H9 (cell line): ENCODE data around the gene C10orf105. TPM values are rescaled to one million over a fixed set of nuclear protein-coding genes. Genes with fewer than 3 reads are reported as not detected.

Experiments
- DNase-seq: peaks from one replicate; pipeline ENCODE4 v3.0.0-alpha.2; 2017
- H2AFZ ChIP-seq: one replicate; pipeline ENCODE4 v1.6.1; 2013; ENCODE audit warnings: mild to moderate bottlenecking, low read length, control low read depth, moderate library complexity
- H2AK5ac ChIP-seq: 2 replicates; pipeline ENCODE4 v1.6.1; 2013; ENCODE audit warnings: low read length, control low read depth, mixed read lengths; ENCODE audit not compliant: insufficient read length
- H2BK120ac ChIP-seq: one replicate; pipeline ENCODE4 v1.6.1; 2013; ENCODE audit warnings: low read depth, mild to moderate bottlenecking, low read length, control low read depth, inconsistent platforms; ENCODE audit not compliant: poor library complexity, severe bottlenecking
- H2BK12ac ChIP-seq: 2 replicates; pipeline ENCODE4 v1.6.1; 2013; ENCODE audit warnings: low read length, control low read depth, mixed read lengths, low read depth; ENCODE audit not compliant: insufficient read length
- H2BK15ac ChIP-seq: 2 replicates; pipeline ENCODE4 v1.6.1; 2013; ENCODE audit warnings: low read depth, low read length, control low read depth
- H2BK20ac ChIP-seq: one replicate; pipeline ENCODE4 v1.6.1; 2013; ENCODE audit warnings: low read depth, mild to moderate bottlenecking, low read length, control low read depth, inconsistent platforms; ENCODE audit not compliant: poor library complexity, severe bottlenecking
- H2BK5ac ChIP-seq: 2 replicates; pipeline ENCODE4 v1.6.1; 2013; ENCODE audit warnings: low read length, control low read depth, mixed read lengths; ENCODE audit not compliant: insufficient read length
- H3K14ac ChIP-seq: 2 replicates; pipeline ENCODE4 v1.6.1; 2013; ENCODE audit warnings: low read length, control low read depth; ENCODE audit not compliant: insufficient read depth
- H3K18ac ChIP-seq: 2 replicates; pipeline ENCODE4 v1.6.1; 2013; ENCODE audit warnings: low read depth, mild to moderate bottlenecking, mixed read lengths, low read length, control low read depth; ENCODE audit not compliant: insufficient read length
- H3K23ac ChIP-seq: 2 replicates; pipeline ENCODE4 v1.6.1; 2013; ENCODE audit warnings: low read length, control low read depth, mixed read lengths, low read depth; ENCODE audit not compliant: insufficient read length
- H3K23me2 ChIP-seq: 2 replicates; pipeline ENCODE4 v1.6.1; 2013; ENCODE audit warnings: low read depth, mild to moderate bottlenecking, mixed read lengths, low read length, control low read depth; ENCODE audit not compliant: insufficient read length, poor library complexity, severe bottlenecking
- H3K27ac ChIP-seq: 2 replicates; pipeline ENCODE4 v1.5.1; 2013; ENCODE audit warnings: low read length, control low read depth, mixed read lengths, low read depth; ENCODE audit not compliant: insufficient read length
- H3K27me3 ChIP-seq: 2 replicates; pipeline ENCODE4 v1.6.1; 2013; ENCODE audit warnings: low read length, control low read depth, inconsistent platforms; ENCODE audit not compliant: insufficient read depth
- H3K4ac ChIP-seq: 2 replicates; pipeline ENCODE4 v1.6.1; 2013; ENCODE audit warnings: low read depth, mild to moderate bottlenecking, control low read depth, inconsistent platforms, low read length, moderate library complexity
- H3K4me1 ChIP-seq: 2 replicates; pipeline ENCODE4 v1.6.1; 2013; ENCODE audit warnings: low read length, control low read depth, inconsistent platforms; ENCODE audit not compliant: insufficient read depth
- H3K4me2 ChIP-seq: 2 replicates; pipeline ENCODE4 v1.6.1; 2013; ENCODE audit warnings: low read length, control low read depth, mixed read lengths; ENCODE audit not compliant: insufficient read length, insufficient read depth
- H3K56ac ChIP-seq: 2 replicates; pipeline ENCODE4 v1.6.1; 2013; ENCODE audit warnings: low read depth, mild to moderate bottlenecking, mixed read lengths, low read length, control low read depth; ENCODE audit not compliant: insufficient read length
- H3K79me1 ChIP-seq: 2 replicates; pipeline ENCODE4 v1.6.1; 2013; ENCODE audit warnings: low read depth, mild to moderate bottlenecking, moderate library complexity, low read length, control low read depth, inconsistent platforms; ENCODE audit not compliant: insufficient read depth, poor library complexity, severe bottlenecking
- H3K79me2 ChIP-seq: 2 replicates; pipeline ENCODE4 v1.6.1; 2013; ENCODE audit warnings: low read length, control low read depth, inconsistent platforms; ENCODE audit not compliant: insufficient read depth
- H3K9ac ChIP-seq: 2 replicates; pipeline ENCODE4 v1.6.1; 2013; ENCODE audit warnings: low read length, control low read depth, mixed read lengths; ENCODE audit not compliant: insufficient read length; ENCODE audit errors: extremely low read depth
- H3K9me3 ChIP-seq: one replicate; pipeline ENCODE4 v1.6.1; 2013; ENCODE audit warnings: low read depth, low read length, inconsistent platforms; ENCODE audit not compliant: control insufficient read depth
- H3T11ph ChIP-seq: one replicate; pipeline ENCODE4 v1.6.1; 2013; ENCODE audit warnings: mild to moderate bottlenecking, low read length, control low read depth, inconsistent platforms
- H4K20me1 ChIP-seq: one replicate; pipeline ENCODE4 v1.6.1; 2013; ENCODE audit not compliant: control insufficient read depth, insufficient read length, insufficient read depth
- H4K5ac ChIP-seq: 2 replicates; pipeline ENCODE4 v1.6.1; 2013; ENCODE audit warnings: low read depth, mild to moderate bottlenecking, mixed read lengths, low read length, control low read depth; ENCODE audit not compliant: insufficient read length
- H4K8ac ChIP-seq: replicated peaks from 2 replicates; pipeline ENCODE4 v1.6.1; 2013; ENCODE audit warnings: low read length, control low read depth, mixed read lengths, low read depth; ENCODE audit not compliant: insufficient read length
- H4K91ac ChIP-seq: 2 replicates; pipeline ENCODE4 v1.6.1; 2013; ENCODE audit warnings: low read depth, mild to moderate bottlenecking, moderate library complexity, mixed read lengths, low read length, control low read depth; ENCODE audit not compliant: insufficient read length
- H3K27ac Mint-ChIP-seq, 3 experiments: 2 replicates in 2 of 3; 3 replicates in 1 of 3; pipeline ENCODE4 v1.8.0; 2020 to 2021; ENCODE audit warnings: mixed read lengths in 3 of 3, mild to moderate bottlenecking in 1 of 3, moderate library complexity in 1 of 3
- H3K27me3 Mint-ChIP-seq: 2 replicates; pipeline ENCODE4 v1.8.0; 2021; ENCODE audit warnings: low read depth, mild to moderate bottlenecking, moderate library complexity, mixed read lengths
- H3K36me3 Mint-ChIP-seq, 3 experiments: 2 replicates in 2 of 3; 3 replicates in 1 of 3; pipeline ENCODE4 v1.8.0; 2020 to 2021; ENCODE audit warnings: low read depth in 3 of 3, mixed read lengths in 3 of 3; ENCODE audit not compliant: insufficient read depth in 1 of 3
- H3K4me1 Mint-ChIP-seq, 2 experiments: 2 replicates each; pipeline ENCODE4 v1.8.0; 2020; ENCODE audit warnings: mixed read lengths in 2 of 2
- H3K4me3 Mint-ChIP-seq, 2 experiments: 2 replicates in 1 of 2; 3 replicates in 1 of 2; pipeline ENCODE4 v1.8.0; 2020 to 2021; ENCODE audit warnings: mild to moderate bottlenecking in 2 of 2, mixed read lengths in 2 of 2, moderate library complexity in 1 of 2
- H3K9me3 Mint-ChIP-seq, 2 experiments: 2 replicates in 1 of 2; 3 replicates in 1 of 2; pipeline ENCODE4 v1.8.0; 2020; ENCODE audit warnings: mild to moderate bottlenecking in 2 of 2, mixed read lengths in 2 of 2, moderate library complexity in 1 of 2
- CTCF ChIP-seq: fragments of 200-600 bp; sonication (generic); conservative IDR thresholded peaks from 3 replicates; pipeline ENCODE4 v1.8.0; 2021; ENCODE audit warnings: antibody characterized with exemption, mild to moderate bottlenecking
- WGBS: extraction: QIAGEN DNeasy Blood & Tissue Kit; methylation state at CpG from one replicate; pipeline ENCODE4 v1.1.7; 2013; ENCODE audit warnings: missing lambda C conversion rate, low lambda C conversion rate, mixed read lengths; ENCODE audit not compliant: insufficient read length; ENCODE audit errors: extremely low coverage; 5-methylcytosine and 5-hydroxymethylcytosine counted together
- total RNA-seq: library from RNA; stranded (reverse); gene quantifications from 2 replicates; pipeline ENCODE4 v1.2.1, GENCODE V29; 2021

The C10orf105 gene
- total RNA-seq, 1 experiment from 2014 or later: 0.26 TPM

DNA sequence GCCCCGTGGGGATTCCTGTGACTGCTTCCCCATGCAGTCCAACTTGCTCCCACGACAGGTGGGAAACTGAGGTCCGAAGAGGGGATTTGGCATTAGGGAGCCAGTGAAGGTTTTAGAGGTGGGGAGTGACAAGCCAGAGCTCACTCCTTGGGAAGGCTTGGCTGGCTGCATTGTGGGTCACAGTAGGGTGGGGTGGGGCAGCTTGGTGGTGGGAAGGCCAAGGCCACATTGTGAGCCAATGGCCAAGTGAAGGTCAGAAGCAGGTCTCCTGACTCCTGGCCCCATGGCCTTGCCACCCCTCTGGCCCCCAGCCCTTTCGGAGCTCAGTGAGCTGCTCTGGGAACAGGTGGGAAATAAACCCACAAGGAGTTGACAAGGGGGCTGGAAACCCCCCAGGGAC lies 2.5 kb downstream of the C10orf105 start:
- no peak overlapping the region for H2BK15ac ChIP-seq
- H3K4me3 Mint-ChIP-seq: no peak overlapping the region
- no peak overlapping the region for H3K14ac ChIP-seq
- H4K20me1 ChIP-seq: no peaks in the 10 kb centered on the region
- no peak overlapping the region for H4K91ac ChIP-seq
- H4K8ac ChIP-seq: no peak overlapping the region
- DNase-seq: no peak
- no peak overlapping the region for H2BK20ac ChIP-seq
- no peaks in the 10 kb centered on the region for H3K9me3 ChIP-seq
- no peaks in the 10 kb centered on the region for H3K79me1 ChIP-seq
- H3K9me3 Mint-ChIP-seq: no peaks in the 10 kb centered on the region
- no peak overlapping the region for H3K27ac ChIP-seq
- no peak overlapping the region for H2BK12ac ChIP-seq
- TF ChIP-seq CTCF: no peak
- no peaks in the 10 kb centered on the region for H3K23me2 ChIP-seq
- H3K79me2 ChIP-seq: no peaks in the 10 kb centered on the region
- H3K23ac ChIP-seq: no peak overlapping the region
- no peaks in the 10 kb centered on the region for H3K4me1 ChIP-seq
- H3K9ac ChIP-seq: no peak overlapping the region
- H3K27ac Mint-ChIP-seq: no peak overlapping the region
- no peak overlapping the region for H3K18ac ChIP-seq
- peaks cover 11 to 35% of the 10 kb centered on the region in 2 experiments for H3K4me1 Mint-ChIP-seq
- no peak overlapping the region for H3T11ph ChIP-seq
- H3K27me3 Mint-ChIP-seq: peaks cover 17% of the 10 kb centered on the region
- no peak overlapping the region for H2BK120ac ChIP-seq
- H4K5ac ChIP-seq: no peak overlapping the region
- H3K4ac ChIP-seq: no peak overlapping the region
- H2AK5ac ChIP-seq: no peak overlapping the region
- no peak overlapping the region for H2AFZ ChIP-seq
- H2BK5ac ChIP-seq: no peak overlapping the region
- H3K56ac ChIP-seq: no peak overlapping the region
- H3K27me3 ChIP-seq: no peaks in the 10 kb centered on the region; the same call in 1 of the 2 replicates
- no peaks in the 10 kb centered on the region for H3K36me3 Mint-ChIP-seq
- no CpG with 5 or more reads among the region's 4 CpGs for WGBS
- no peak overlapping the region for H3K4me2 ChIP-seq
